H1 (cell line): Measurements from ENCODE around the gene ALPK3. TPM values are rescaled to one million over a fixed set of nuclear protein-coding genes. Genes with fewer than 3 reads are reported as not detected.

Experiments used
- BRCA1 ChIP-seq: IDR thresholded peaks from 2 replicates; pipeline ENCODE4 v1.6.1; 2012; ENCODE audit warnings: low read depth, low read length, improper control_type of control experiment
- CTBP2 ChIP-seq: IDR thresholded peaks from 2 replicates; pipeline ENCODE4 v1.7.0; 2011; ENCODE audit warnings: borderline replicate concordance, mild to moderate bottlenecking, moderate library complexity, mixed read lengths, low read length; ENCODE audit not compliant: insufficient read depth, insufficient read length
- KDM1A ChIP-seq: fragments of 200-600, 300-600 bp; sonication (generic); IDR thresholded peaks from 2 replicates; pipeline ENCODE4 v1.7.1; 2016; ENCODE audit warnings: mild to moderate bottlenecking, low read length, borderline replicate concordance
- POLR2A ChIP-seq, 2 experiments: IDR thresholded peaks; 1 replicate in 1 of 2; 2 replicates in 1 of 2; pipeline ENCODE4 v1.6.1; 2011; ENCODE audit warnings: low read depth in 2 of 2, low read length in 2 of 2, mild to moderate bottlenecking in 2 of 2; ENCODE audit errors: control extremely low read depth in 1 of 2
- SIX5 ChIP-seq: IDR thresholded peaks from 2 replicates; pipeline ENCODE4 v1.6.1; 2011; ENCODE audit warnings: mild to moderate bottlenecking, low read depth, low read length
- TEAD4 ChIP-seq: IDR thresholded peaks from 2 replicates; pipeline ENCODE4 v1.6.1; 2012; ENCODE audit warnings: low read depth, low read length, inconsistent platforms, mixed read lengths
- polyA plus RNA-seq, 7 experiments: library from polyadenylated mRNA; depleted of rRNA in 3 of 7; stranded (reverse) in 5 of 7; unstranded in 2 of 7; fragments of >200 nt in 5 of 7; fragments of 200-250 nt in 2 of 7; gene quantifications; 1 replicate in 5 of 7; 2 replicates in 1 of 7; 4 replicates in 1 of 7; pipeline versions ENCODE4 v1.2.1 to v1.2.3, GENCODE V29; 2011 to 2013; ENCODE audit warnings: missing spikeins in 2 of 7, mixed read lengths in 2 of 7
- total RNA-seq: library from RNA; stranded (reverse); fragmentation: NEBNext Ultra II Directional; extraction: Animal tissue kit (Norgen Biotek cat#: 25700); gene quantifications from 2 replicates; pipeline ENCODE4 v1.2.1, GENCODE V29; 2021

Gene ALPK3
- total and polyA plus RNA-seq, 2 of the 8 experiments (the other 6 are each of a cell fraction or from before 2014, with no cell fraction given): 4.4 to 19.2 TPM

GRCh38 chr15:84834229-84834955, 17.2 kb downstream of the ALPK3 start (continued):
- no peak for TF ChIP-seq KDM1A
- TF ChIP-seq BRCA1: no peak
- no peak for TF ChIP-seq POLR2A (IDR thresholded peaks at IDR 0.05; ENCODE audit: control extremely low read depth in 1 of 2, low read depth in 2 of 2, low read length in 2 of 2)
- no peak for TF ChIP-seq TEAD4
- no peak for TF ChIP-seq CTBP2
- no peak for TF ChIP-seq SIX5
